ENCODE data around the gene TPK1. TPM values are rescaled to one million over a fixed set of nuclear protein-coding genes. Genes with fewer than 3 reads are reported as not detected.

Gene TPK1
- total RNA-seq, 2 donors from 2014 or later = 4.1 to 6.4 TPM

DNA sequence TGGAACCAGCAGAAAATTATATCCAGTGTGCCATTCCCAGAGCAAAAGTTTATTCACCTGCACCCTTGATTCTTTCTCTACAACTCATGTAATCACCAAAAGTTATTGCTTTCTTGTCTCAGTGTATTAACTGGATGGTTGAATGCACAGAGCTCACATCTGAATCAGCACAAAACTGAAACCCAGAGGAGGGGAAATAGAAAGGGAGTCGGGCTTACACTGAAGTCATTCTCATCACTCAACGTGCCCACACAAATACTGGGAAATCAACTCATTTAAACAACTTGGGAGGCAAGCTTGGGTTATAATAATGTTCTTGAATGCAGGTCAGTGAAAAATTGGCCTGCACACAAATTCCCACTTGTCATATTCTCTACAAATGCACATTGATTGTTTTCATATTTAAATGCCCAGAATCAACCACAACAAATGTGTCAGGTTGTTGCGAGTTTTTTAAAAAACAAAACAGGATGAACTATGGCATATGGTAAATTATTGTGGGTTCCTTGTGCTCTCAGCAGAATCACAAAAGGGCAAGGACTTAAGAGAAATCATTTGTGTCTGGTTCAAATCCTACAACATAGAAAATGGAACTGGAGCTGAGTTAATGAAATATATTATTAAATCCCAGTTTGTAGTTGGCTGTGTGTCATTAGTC, 306.5 kb downstream of the TPK1 start:
- Histone ChIP-seq H3K4me3 (no peak overlapping the region), H3K27ac (no peak overlapping the region), H3K36me3 (no peaks in the 10 kb centered on the region), H3K4me1 (no peaks in the 10 kb centered on the region), H3K9me3 (no peaks in the 10 kb centered on the region), H3K27me3 (no peaks in the 10 kb centered on the region)
- no peak for DNase-seq (ENCODE audit: low spot score)
- TF ChIP-seq, protein P1, sequence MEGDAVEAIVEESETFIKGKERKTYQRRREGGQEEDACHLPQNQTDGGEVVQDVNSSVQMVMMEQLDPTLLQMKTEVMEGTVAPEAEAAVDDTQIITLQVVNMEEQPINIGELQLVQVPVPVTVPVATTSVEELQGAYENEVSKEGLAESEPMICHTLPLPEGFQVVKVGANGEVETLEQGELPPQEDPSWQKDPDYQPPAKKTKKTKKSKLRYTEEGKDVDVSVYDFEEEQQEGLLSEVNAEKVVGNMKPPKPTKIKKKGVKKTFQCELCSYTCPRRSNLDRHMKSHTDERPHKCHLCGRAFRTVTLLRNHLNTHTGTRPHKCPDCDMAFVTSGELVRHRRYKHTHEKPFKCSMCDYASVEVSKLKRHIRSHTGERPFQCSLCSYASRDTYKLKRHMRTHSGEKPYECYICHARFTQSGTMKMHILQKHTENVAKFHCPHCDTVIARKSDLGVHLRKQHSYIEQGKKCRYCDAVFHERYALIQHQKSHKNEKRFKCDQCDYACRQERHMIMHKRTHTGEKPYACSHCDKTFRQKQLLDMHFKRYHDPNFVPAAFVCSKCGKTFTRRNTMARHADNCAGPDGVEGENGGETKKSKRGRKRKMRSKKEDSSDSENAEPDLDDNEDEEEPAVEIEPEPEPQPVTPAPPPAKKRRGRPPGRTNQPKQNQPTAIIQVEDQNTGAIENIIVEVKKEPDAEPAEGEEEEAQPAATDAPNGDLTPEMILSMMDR (IDR thresholded peaks at IDR 0.05) = no peak

DNA sequence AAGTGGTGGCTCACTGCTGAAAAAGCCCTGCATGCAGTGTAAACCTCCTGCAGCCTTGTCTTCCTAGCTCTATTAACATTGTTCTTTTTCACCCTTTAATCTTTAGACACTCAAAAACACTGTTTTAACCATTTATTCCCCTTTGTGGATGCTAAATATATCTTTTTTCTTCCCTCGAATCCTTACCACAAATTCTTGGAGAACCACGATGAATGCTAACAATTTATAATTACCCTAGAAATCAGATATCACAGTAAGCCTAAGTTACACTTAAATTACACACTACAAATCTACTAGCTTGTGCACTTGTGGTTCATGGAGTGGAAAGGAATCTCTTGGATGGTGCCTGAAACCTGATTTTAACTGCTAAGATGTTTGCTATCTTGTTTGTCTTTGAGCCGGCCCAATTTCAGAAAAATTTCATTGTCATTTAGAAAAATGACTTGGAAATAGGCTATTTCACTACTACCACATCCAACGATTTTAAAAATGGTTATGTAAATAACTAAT, 307.3 kb downstream of the TPK1 start:
- Histone ChIP-seq H3K4me3 (no peak overlapping the region), H3K9me3 (no peaks in the 10 kb centered on the region), H3K27me3 (no peaks in the 10 kb centered on the region), H3K4me1 (no peaks in the 10 kb centered on the region), H3K36me3 (no peaks in the 10 kb centered on the region), H3K27ac (no peak overlapping the region)
- TF ChIP-seq, protein P1 (IDR thresholded peaks at IDR 0.05) = no peak
- DNase-seq (ENCODE audit: low spot score) = no peak

DNA sequence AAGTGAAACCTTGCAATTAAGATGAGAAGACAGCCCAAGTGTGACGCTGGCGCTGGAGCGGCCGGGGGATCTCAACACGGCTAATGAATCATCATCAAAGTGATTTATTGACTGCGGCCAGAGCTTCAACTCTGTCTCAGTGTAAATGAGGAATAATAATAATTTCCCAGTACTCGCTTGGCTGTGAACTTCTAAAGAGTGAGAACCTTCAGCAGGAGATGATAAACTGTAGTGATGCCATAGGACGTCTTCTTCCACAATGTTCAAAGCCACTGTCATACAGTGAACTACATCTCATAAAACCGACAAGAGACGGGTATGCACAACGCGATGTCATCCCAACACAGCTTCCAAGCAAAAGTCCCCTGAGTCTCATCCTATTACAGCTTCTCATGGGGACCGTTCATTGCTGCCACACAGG, 308.8 kb downstream of the TPK1 start:
- no peak overlapping the region for H3K27ac ChIP-seq
- DNase-seq (ENCODE audit: low spot score) = no peak
- no peaks in the 10 kb centered on the region for H3K27me3 ChIP-seq
- H3K36me3 ChIP-seq = no peaks in the 10 kb centered on the region
- H3K4me3 ChIP-seq = no peak overlapping the region
- H3K4me1 ChIP-seq = no peaks in the 10 kb centered on the region
- no peaks in the 10 kb centered on the region for H3K9me3 ChIP-seq
- TF ChIP-seq, protein P1 (IDR thresholded peaks at IDR 0.05) = no peak

DNA sequence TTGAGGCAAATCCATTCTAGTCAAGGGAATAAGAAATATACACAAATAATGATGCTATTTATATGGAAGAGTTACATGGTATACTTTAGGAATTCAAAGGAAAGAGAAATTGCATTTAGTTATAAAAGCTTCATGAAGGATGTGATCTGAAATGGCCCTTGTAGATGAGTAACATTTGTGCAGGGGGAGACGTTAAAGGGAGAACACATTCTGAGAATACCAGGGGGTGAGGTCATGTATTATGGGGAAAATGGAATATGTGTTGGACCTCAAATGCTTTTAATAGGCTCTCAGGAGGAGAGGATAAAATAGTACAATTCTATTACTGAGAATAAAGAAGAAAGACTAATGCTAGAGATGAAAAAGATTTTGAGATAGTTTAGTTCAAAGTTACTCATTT, 309.9 kb downstream of the TPK1 start:
- Histone ChIP-seq H3K4me3 (no peak overlapping the region), H3K9me3 (no peaks in the 10 kb centered on the region), H3K4me1 (no peaks in the 10 kb centered on the region), H3K27ac (no peak overlapping the region), H3K36me3 (no peaks in the 10 kb centered on the region), H3K27me3 (no peaks in the 10 kb centered on the region)
- no peak for DNase-seq (ENCODE audit: low spot score)
- TF ChIP-seq, protein P1 (IDR thresholded peaks at IDR 0.05) = no peak

DNA sequence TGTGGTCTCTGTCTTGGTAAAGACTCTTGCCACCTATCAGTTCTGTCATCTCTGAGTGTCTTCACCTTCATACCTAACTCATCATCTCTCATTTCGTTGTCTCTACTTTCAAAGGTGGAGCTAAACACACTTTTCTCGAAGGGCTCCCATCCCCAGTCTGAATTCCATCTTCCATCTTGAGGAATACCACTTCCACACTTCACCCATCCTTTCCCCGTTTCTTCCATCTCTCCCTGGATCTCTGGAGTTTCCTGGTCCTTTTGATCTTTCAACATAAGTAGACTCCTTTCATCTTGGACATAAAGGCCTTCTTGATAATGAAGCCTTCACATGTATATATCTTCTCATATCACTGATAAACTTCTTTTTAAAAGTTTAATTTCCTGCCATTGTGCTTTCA, 311.6 kb downstream of the TPK1 start:
- no peak for DNase-seq (ENCODE audit: low spot score)
- H3K4me1 ChIP-seq = peaks cover 0 to 6% of the 10 kb centered on the region in 2 donors
- TF ChIP-seq, protein P1 (IDR thresholded peaks at IDR 0.05) = no peak
- no peaks in the 10 kb centered on the region for H3K36me3 ChIP-seq
- H3K27ac ChIP-seq = no peak overlapping the region
- H3K9me3 ChIP-seq = no peaks in the 10 kb centered on the region
- H3K27me3 ChIP-seq = no peaks in the 10 kb centered on the region
- H3K4me3 ChIP-seq = no peak overlapping the region

DNA sequence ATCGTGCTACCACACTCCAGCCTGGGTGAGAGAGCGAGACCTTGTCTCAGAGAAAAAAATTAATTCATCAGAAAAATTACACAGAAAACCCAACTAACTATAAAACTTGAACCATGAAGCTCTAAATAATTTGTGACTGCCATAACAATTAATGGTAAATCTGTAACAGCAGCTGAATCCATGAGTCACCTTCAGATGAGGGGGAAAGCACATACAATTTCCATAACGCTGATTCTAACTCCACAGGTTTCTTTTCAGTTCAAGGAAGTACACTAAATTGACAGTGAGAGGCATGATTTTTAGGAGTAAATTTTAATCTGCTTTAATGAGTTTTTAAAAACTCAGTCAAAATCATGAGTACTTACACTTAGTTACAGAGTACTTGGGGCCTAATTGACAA, 312.2 kb downstream of the TPK1 start:
- Histone ChIP-seq H3K4me3 (no peak overlapping the region), H3K4me1 (peaks cover 0 to 6% of the 10 kb centered on the region in 2 donors), H3K27me3 (no peaks in the 10 kb centered on the region), H3K27ac (no peak overlapping the region), H3K9me3 (no peaks in the 10 kb centered on the region), H3K36me3 (no peaks in the 10 kb centered on the region)
- TF ChIP-seq, protein P1 (IDR thresholded peaks at IDR 0.05) = no peak
- no peak for DNase-seq (ENCODE audit: low spot score)

All from right atrium auricular region (tissue), 2 donors.